ENCODE measurements around the gene ORC3.

- TF ChIP-seq CTCF (conservative IDR thresholded peaks at IDR 0.05; ENCODE audit: low read depth, low read length): no peak
- no peak for TF ChIP-seq EZH2 (IDR thresholded peaks at IDR 0.05; ENCODE audit: borderline replicate concordance, low read depth, low read length, poor library complexity, severe bottlenecking)
Measured at GRCh38 chr6:87618531-87618930, 28.6 kb downstream of the ORC3 start.
